Epidermal melanocyte (primary cell): Measurements from ENCODE around the gene NFKBIB.

Experiments used
- DNase-seq: peaks from one replicate; pipeline ENCODE4 v3.0.0; 2011; ENCODE audit warnings: low spot score; ENCODE audit not compliant: insufficient read length

Gene NFKBIB

DNA sequence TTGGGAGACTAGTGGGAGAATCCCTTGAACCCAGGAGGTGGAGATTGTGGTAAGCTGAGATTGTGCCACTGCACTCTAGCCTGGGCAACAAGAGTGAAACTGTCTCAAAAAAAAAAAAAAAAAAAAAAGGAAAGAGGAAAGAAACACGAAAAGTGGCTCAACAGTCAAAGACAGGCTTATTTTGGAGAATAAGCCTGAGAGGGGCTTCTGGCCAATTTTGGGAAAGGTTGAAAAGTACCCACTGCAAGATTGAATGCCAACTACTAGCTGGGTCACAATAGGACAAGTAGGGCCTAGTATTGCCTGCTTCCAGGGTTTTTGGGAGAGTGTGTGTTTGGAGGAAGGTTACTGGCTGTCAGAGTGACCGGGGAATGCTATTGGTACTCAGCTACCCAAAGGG is 58.5 kb downstream of the NFKBIB start:
- no peak for DNase-seq
